ENCODE data around the gene PGM5. TPM values are rescaled to one million over a fixed set of nuclear protein-coding genes. Genes with fewer than 3 reads are reported as not detected.
A peak's percentile ranks its signal among the peaks of the same experiment; 100 is the strongest.

Gene PGM5
- total and polyA plus RNA-seq, 5 experiments from 2014 or later = not detected

DNA sequence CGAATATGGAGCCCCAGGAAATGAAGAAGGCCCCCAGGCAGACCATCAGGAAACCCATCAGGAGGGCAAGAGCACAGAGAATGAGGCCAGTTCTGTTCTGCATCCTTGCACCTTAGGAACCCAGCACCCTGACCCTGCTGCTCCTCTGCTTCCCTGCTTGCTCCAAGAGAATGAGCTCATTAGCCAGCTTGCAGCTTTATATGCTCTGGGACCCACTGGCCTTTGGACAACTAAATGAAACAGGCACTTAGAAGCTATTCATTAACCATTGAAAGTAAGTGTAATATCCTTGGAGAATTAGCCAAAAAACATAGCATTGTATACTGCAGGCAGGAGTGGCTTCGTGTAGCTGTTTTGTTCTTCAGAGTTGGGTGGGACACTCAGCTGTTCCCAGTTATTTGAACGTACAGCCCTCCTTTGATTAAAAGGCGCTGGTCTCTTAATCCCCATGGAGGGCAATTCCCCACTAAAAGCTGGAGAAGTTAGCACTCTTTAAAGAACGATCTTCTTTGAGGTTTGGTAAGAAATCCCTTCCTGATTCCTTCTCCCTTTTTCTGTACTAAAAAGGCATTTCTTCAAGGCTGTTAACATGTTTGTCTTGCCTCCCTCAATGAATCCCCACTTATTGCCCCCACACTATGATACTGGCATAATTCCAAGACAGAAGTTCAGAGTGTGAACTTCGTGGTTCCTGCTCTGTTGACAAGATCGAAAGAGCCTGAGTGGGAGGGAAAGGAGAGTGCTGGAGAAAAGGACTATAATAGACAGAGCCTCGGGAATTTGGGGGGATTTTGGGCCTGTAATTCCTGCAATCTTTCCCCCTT lies 184.5 kb downstream of the PGM5 start, which contains the start of gene TMEM252:
TSS of gene TMEM252 (minus strand) at position 172 of the 824 bp plus-strand sequence. CDS start at position 103, 69 bp downstream.
- H3K4me1 Mint-ChIP-seq = peaks cover 0 to 11% (median 0%) of the 10 kb centered on the region in 4 donors
- no peak within 1 kb of the TSS for H3K27ac Mint-ChIP-seq
- H3K36me3 Mint-ChIP-seq = no peaks in the 10 kb centered on the region

DNA sequence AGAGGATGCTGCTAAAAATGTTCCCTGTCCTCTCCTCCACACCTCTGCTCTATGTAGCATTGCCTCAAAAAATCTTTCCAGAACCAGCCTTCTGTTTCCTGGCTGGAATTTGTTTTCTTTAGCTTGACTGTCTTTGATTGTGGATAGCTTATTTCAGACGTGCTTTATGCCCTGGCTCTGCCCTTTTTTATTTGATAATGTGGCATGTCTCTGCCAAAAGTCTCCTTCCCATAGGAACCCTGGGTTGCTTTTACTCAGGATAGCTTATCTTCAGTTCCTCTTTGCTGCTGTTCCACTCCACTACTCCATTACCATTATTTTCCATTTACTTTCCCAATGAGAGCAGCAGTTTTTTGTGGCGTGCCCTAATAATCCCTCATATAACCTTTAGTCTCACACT lies 185.2 kb downstream of the PGM5 start:
- ATAC-seq (no peak), DNase-seq (no peak)
- Mint-ChIP-seq H3K36me3 (no peaks in the 10 kb centered on the region), H3K9me3 (no peaks in the 10 kb centered on the region), H3K4me3 (no peak overlapping the region), H3K27me3 (peaks cover 3 to 46% (median 11%) of the 10 kb centered on the region in 5 donors), H3K4me1 (peaks cover 0 to 14% (median 1%) of the 10 kb centered on the region in 4 donors), H3K27ac (no peak overlapping the region)
- POLR2A ChIA-PET = no interaction called here

More for the DNA sequence above, 184.5 kb downstream of the PGM5 start, which contains the start of gene TMEM252:
- Mint-ChIP-seq H3K4me3 (no peak within 1 kb of the TSS), H3K27me3 (peaks cover 3 to 46% (median 11%) of the 10 kb centered on the region in 5 donors), H3K9me3 (no peaks in the 10 kb centered on the region)
- ATAC-seq = no peak
- DNase-seq = no peak
- POLR2A ChIA-PET = no interaction called here

DNA sequence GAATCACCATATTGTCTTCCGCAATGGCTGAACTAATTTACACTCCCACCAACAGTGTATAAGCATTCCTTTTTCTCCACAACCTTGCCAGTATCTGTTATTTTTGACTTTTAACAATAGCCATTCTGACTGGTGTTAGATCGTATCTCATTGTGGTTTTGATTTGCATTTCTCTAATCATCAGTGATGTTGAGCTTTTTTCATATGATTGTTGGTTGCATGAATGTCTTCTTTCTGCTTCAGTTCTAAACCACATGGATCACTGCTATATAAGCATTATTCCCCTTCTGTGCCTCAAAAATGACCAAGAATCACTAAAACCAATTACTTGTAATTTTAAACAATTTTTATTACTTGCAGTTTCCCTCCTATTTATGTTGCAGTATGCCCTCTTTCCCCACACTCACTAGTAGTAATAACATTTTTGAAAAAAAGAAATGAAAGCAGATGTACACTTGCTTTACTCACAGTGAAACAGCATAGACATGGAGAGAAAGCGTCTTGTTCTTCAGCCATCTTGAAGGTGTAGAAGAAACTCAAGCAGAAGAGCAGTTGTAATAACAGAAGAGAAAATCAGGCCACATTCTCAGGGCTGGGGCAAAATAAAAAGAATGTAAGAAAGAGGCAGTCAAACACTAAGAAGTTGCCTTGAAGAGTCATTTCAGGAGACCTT lies 188.8 kb downstream of the PGM5 start:
- Mint-ChIP-seq H3K27me3 (peaks cover 3 to 35% (median 8%) of the 10 kb centered on the region in 5 donors), H3K4me3 (no peak overlapping the region), H3K4me1 (peaks cover 0 to 29% (median 2%) of the 10 kb centered on the region in 4 donors), H3K36me3 (no peaks in the 10 kb centered on the region), H3K9me3 (no peaks in the 10 kb centered on the region), H3K27ac (no peak overlapping the region)
- POLR2A ChIA-PET = no interaction called here
- ATAC-seq (no peak), DNase-seq (no peak)

DNA sequence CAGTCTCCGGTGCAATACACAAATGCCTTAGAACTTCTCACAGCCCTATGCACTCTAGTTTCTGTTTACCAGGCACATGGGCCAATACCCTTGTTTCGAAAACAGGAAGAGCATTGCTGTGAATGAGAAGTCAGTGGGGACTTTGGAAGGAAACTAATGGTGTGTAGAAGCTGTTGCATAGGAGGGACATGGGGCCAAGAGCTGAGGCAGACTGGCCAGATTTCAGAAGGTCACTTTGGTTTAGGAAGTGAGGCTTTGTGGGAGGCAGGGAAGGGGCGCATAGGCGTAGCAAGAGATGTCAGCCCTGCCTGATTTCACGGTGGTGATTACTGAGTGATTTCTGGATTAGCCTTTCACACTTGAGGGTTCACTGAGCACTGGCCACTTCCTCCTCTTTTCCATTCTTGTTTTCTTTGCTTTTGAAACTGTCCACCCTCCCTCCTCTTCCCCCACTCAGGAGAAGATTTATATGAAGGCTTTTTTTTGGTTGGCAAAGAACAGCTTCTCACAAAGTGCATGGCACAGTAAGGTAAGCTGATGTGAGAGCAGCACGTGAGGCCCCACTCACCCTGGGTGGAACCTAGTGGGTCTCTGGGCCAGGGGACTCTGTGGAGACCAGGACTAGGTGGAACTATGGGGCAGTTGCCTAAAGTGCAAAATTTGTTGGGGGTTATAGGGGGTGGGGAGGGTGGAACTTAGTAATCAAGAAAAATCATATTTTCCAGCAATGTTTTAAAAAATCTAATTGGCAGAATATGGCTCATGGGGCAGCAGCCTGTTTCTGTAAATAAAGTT lies 190.4 kb downstream of the PGM5 start:
- peak in 1 of 10 donors; percentile 2 for DNase-seq

DNA sequence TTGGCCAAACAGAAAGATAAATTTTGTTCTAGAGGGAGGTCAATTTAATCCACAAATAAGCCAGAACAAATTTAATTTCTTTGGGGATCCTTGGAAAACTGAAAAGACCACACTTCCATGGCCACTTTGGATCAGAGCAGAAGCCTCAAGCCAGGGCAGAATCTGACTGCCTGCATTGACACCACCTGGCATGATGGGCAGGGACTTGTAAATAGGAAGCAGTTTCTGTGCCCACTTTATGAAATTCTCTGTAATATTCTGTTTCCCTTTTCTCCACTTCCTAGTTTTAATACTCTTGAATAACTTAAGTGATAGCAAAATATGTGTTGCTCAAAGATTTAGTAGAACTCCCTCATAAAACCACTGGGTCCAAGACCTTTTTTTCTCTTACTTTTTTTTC lies 191.0 kb downstream of the PGM5 start:
- H3K36me3 Mint-ChIP-seq = no peaks in the 10 kb centered on the region
- DNase-seq = no peak
- no peaks in the 10 kb centered on the region for H3K9me3 Mint-ChIP-seq
- POLR2A ChIA-PET = no interaction called here
- H3K4me3 Mint-ChIP-seq = peak overlapping the region in 1 of 10 donors; percentile 16
- ATAC-seq = no peak
- H3K27ac Mint-ChIP-seq = peak overlapping the region in 1 of 10 donors; percentile 60
- H3K27me3 Mint-ChIP-seq = peaks cover 4 to 20% (median 5%) of the 10 kb centered on the region in 5 donors
- H3K4me1 Mint-ChIP-seq = peaks cover 0 to 29% (median 2%) of the 10 kb centered on the region in 4 donors

More for the DNA sequence above, 190.4 kb downstream of the PGM5 start:
- peak overlapping the region in 3 of 10 donors; percentile 9 to 65 (median 60) for H3K27ac Mint-ChIP-seq
- POLR2A ChIA-PET = no interaction called here
- peaks cover 0 to 29% (median 2%) of the 10 kb centered on the region in 4 donors for H3K4me1 Mint-ChIP-seq
- H3K27me3 Mint-ChIP-seq = peaks cover 1 to 20% (median 6%) of the 10 kb centered on the region in 5 donors
- H3K4me3 Mint-ChIP-seq = peak overlapping the region in 1 of 10 donors; percentile 29
- no peaks in the 10 kb centered on the region for H3K9me3 Mint-ChIP-seq
- no peaks in the 10 kb centered on the region for H3K36me3 Mint-ChIP-seq
- ATAC-seq = no peak

DNA sequence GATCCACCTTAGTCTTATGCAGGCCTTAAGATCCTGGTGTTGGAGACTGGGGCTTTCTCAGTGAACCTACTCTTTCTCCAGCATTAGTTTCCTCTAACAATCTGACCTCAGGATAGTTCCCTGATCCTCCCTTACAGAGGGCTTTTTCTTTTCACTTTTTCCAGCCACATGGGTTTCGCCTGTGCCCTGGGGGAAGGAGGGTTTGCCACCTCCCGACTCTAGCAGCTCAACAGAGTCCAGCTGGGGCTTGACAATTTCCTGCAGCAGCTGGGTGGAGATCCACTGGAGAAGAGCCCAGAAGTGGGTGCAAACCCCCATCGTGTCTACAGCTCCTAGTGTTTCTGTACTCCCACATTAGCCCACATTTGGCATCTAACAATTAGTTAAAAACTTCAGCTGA lies 191.8 kb downstream of the PGM5 start:
- DNase-seq (no peak), ATAC-seq (no peak)
- Mint-ChIP-seq H3K9me3 (no peaks in the 10 kb centered on the region), H3K36me3 (no peaks in the 10 kb centered on the region), H3K4me3 (peak overlapping the region in 1 of 10 donors; percentile 16), H3K27ac (no peak overlapping the region), H3K27me3 (peaks cover 3 to 27% (median 7%) of the 10 kb centered on the region in 5 donors), H3K4me1 (peaks cover 0 to 29% (median 2%) of the 10 kb centered on the region in 4 donors)
- POLR2A ChIA-PET = no interaction called here

DNA sequence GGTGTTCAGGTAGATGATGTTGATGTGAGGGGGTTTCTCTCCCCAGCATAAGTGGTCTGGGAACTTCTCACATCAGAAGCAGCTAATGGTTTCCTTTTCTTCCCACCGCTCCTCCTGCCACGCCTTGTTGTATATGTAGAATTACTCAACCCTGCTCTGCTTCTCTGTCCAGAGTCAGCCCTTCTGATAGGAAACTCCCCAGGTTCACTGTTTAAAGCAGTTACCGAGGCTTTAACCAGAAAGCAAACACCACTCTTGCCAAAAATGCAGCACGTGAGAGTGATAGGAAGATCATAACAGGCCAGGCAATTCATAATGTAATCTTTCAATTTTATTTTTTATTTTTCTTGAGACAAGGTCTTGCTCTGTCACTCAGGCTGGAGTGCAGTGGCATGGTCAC lies 194.8 kb downstream of the PGM5 start:
- POLR2A ChIA-PET = no interaction called here
- no peak for DNase-seq
- no peaks in the 10 kb centered on the region for H3K36me3 Mint-ChIP-seq
- H3K27ac Mint-ChIP-seq = no peak overlapping the region
- H3K9me3 Mint-ChIP-seq = no peaks in the 10 kb centered on the region
- H3K4me1 Mint-ChIP-seq = peaks cover 0 to 18% (median 2%) of the 10 kb centered on the region in 4 donors
- no peak for ATAC-seq
- H3K27me3 Mint-ChIP-seq = peaks cover 1 to 19% (median 9%) of the 10 kb centered on the region in 5 donors
- no peak overlapping the region for H3K4me3 Mint-ChIP-seq

DNA sequence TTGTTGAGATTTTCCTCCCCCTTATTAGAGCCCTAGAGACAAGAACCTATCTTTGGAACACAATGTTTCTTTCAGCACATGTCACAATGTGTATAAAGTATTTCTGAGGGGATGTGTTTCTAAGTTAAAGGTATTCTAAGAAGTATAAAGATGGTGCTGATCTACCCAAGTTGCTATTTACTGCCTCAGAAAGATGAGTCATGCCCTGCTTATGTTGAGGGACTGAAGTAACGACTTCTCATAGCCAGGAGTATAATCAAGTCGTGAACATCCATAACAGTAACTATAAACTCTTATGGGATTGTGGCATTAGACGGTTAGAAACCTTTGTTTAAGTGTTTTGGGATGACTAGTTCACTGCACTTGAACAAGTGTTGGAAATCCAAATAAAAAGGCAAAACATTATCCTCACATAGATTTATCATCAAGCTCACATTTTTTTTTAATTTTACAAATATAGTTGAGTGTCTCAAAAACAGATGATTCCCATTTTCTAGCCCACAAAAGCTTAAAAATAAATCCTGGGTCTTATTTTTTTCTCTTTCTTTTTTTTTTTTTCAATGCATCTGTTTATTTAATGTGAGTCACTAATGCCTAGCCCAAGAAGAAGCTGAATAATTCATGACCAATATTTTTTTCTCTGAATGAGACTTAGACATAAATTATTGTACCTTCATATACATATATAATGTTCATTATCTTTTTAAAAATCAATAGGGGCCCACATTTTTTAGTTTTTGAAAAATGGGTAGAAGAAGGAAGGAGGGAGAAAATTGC lies 196.5 kb downstream of the PGM5 start:
- POLR2A ChIA-PET = no interaction called here

DNA sequence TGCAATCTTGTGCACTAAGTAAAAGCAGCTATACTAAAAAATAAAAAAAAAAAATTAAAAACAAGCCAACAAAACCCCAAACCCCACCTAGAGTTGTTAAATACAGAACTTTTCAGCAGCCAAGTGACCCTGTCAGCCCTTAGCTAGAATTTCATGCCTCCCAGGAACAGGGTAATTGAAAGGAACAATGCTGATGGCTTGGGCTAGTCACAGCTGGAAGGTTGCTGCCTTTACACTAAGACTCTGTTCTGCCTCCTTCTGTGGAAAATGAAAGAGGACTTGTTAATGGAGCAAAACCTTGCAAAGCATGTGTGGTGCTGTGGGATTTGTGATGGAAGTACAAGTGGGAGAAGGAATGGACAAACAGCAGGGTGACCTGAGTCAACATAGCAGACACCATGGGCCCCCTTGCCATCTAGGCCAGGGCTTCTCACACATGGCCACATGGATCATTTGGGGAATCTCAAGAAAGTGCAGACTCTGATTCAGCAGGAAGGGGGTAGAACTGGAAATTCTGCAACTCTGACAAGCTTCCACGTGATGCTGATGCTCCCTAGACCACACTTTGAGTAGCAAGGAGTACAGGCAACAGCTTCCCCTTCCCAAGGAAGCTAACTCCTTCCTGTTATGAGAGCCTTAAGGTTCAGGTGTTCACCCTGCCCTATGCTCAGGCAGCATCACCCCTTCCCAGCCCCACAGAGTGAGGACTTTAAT lies 199.2 kb downstream of the PGM5 start:
- DNase-seq (no peak), ATAC-seq (no peak)
- POLR2A ChIA-PET = no interaction called here
- Mint-ChIP-seq H3K27ac (no peak overlapping the region), H3K4me3 (no peak overlapping the region), H3K9me3 (no peaks in the 10 kb centered on the region), H3K4me1 (peaks cover 1 to 12% (median 7%) of the 10 kb centered on the region in 4 donors), H3K27me3 (peaks cover 7 to 41% (median 22%) of the 10 kb centered on the region in 5 donors), H3K36me3 (no peaks in the 10 kb centered on the region)

More for the DNA sequence above, 196.5 kb downstream of the PGM5 start:
- Mint-ChIP-seq H3K4me1 (peaks cover 0 to 2% (median 0%) of the 10 kb centered on the region in 4 donors), H3K36me3 (no peaks in the 10 kb centered on the region), H3K9me3 (no peaks in the 10 kb centered on the region), H3K4me3 (no peak overlapping the region), H3K27ac (no peak overlapping the region), H3K27me3 (peaks cover 5 to 36% (median 13%) of the 10 kb centered on the region in 5 donors)
- no peak for DNase-seq
- no peak for ATAC-seq

DNA sequence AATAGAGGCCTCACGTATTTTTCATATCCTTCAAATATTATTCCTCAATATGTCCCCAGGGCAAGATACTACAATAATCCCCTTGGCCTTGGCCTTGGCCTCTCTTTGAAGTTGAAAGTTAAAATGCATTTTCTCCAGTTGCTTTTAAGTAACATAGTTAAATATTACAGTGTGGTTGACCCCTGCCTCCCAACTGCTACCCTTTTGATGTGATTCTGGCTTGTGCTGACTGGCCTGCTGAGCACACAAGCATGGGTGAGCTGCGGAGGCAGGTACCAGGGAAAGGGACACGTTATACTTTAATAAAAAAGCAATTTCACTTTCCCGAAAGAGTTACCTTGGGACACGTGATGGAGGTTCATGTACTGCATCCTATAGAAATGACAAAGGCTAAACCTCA lies 202.1 kb downstream of the PGM5 start:
- Mint-ChIP-seq H3K4me1 (peaks cover 1 to 18% (median 10%) of the 10 kb centered on the region in 4 donors), H3K27ac (no peak overlapping the region), H3K27me3 (peaks cover 9 to 41% (median 22%) of the 10 kb centered on the region in 5 donors), H3K9me3 (no peaks in the 10 kb centered on the region), H3K36me3 (no peaks in the 10 kb centered on the region), H3K4me3 (no peak overlapping the region)
- POLR2A ChIA-PET = no interaction called here
- no peak for ATAC-seq
- DNase-seq = no peak

DNA sequence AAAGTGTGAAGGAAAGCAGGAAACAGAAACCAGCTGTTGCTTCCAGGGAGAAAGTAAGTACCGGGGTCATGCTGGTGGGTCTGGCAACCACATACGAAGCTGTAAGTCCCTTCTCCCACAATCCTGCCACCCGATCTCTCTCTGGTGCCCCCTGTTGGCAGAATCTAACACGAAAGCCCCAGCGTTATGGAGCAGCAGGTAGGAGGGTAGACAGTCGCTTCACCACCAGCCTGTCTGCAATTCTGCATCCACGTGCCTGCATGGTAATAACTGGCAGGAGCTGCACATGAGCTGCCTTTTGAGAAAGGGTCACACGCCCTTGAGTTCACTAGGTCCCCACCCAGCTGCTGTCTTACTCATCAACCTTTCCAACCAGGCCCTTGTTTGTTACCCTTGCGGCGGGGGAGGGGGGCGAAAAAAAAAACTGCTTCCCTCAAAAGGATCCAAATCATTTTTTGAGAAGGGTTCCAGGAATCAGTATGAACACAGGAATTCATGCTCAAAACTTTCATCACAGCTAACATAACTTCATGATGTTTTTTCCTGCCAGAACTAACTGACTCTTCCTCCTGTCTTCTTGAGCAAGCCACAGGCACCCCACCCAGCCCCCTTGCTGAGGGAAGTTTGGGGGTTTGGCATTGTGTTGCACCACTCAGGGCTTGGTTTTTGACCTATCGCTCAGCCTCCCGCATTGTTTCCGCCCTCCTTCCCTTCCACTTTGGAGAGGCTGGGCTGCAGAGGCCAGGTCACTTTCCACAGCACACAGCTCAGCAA lies 203.8 kb downstream of the PGM5 start:
- Mint-ChIP-seq H3K9me3 (no peaks in the 10 kb centered on the region), H3K4me1 (peaks cover 1 to 18% (median 10%) of the 10 kb centered on the region in 4 donors), H3K27me3 (peaks cover 10 to 57% (median 20%) of the 10 kb centered on the region in 5 donors), H3K27ac (no peak overlapping the region), H3K36me3 (no peaks in the 10 kb centered on the region), H3K4me3 (peak overlapping the region in 5 of 10 donors; percentile 4 to 35 (median 31))
- DNase-seq (peak in 7 of 10 donors; percentile 2 to 38 (median 25)), ATAC-seq (peak; percentile 28 to 48)
- POLR2A ChIA-PET = no interaction called here
